Breast epithelium (tissue), 4 donors: ENCODE results near the gene COL15A1. TPM values are rescaled to one million over a fixed set of nuclear protein-coding genes. Genes with fewer than 3 reads are reported as not detected.

Experiments
- DNase-seq, 2 donors: peaks; one replicate each; pipeline ENCODE4 v3.0.0-alpha.2; 2019; ENCODE audit warnings: low spot score in 2 of 2
- H3K27ac ChIP-seq, 2 donors: fragments of 200-600 bp; sonication (generic) in 1 of 2; one replicate each; pipeline ENCODE4 v1.5.1; 2016 to 2019; ENCODE audit warnings: mild to moderate bottlenecking in 1 of 2
- H3K27me3 ChIP-seq, 2 donors: fragments of 200-600 bp; sonication (generic) in 1 of 2; one replicate each; pipeline versions ENCODE4 v1.5.1 to v1.6.0; 2017 to 2019; ENCODE audit warnings: control low read depth in 1 of 2, mild to moderate bottlenecking in 1 of 2
- H3K36me3 ChIP-seq: fragments of 200-600 bp; one replicate; pipeline ENCODE4 v1.5.1; 2019
- H3K4me1 ChIP-seq, 2 donors: fragments of 200-600 bp; sonication (generic); one replicate each; pipeline ENCODE4 v1.5.1; 2016 to 2019; ENCODE audit warnings: control low read depth in 1 of 2
- H3K4me3 ChIP-seq, 3 donors: fragments of 200-600 bp; sonication (generic); 1 replicate in 2 of 3; 2 replicates in 1 of 3; pipeline ENCODE4 v1.5.1; 2016 to 2019; ENCODE audit warnings: mild to moderate bottlenecking in 3 of 3, moderate library complexity in 2 of 3
- H3K9me3 ChIP-seq, 2 donors: fragments of 200-600 bp; sonication (generic) in 1 of 2; one replicate each; pipeline ENCODE4 v1.5.1; 2016 to 2019; ENCODE audit warnings: control low read depth in 1 of 2
- POLR2A ChIP-seq: fragments of 450-650 bp; IDR thresholded peaks from one replicate; pipeline ENCODE4 v1.6.1; 2016; ENCODE audit warnings: antibody characterized with exemption, mild to moderate bottlenecking, moderate library complexity
- POLR2AphosphoS5 ChIP-seq, 3 donors: sonication (generic); formaldehyde crosslinking; IDR thresholded peaks; one replicate each; pipeline ENCODE4 v1.6.1; 2017; ENCODE audit warnings: antibody characterized with exemption in 3 of 3
- intact Hi-C: fragments of 100-400 bp; cut with DNase I; formaldehyde crosslinking; loops from one replicate; pipeline ENCODE4 v1.15.1; 2023; ENCODE audit warnings: low total_unique reads
- total RNA-seq, 3 donors: library from RNA; depleted of rRNA; stranded (reverse); fragments of >200 nt; gene quantifications; one replicate each; pipeline ENCODE4 v1.1.0, GENCODE V29; 2016
- TF ChIP-seq, protein P1 (sequence below), 3 donors: fragments of 450-650 bp; IDR thresholded peaks; one replicate each; pipeline ENCODE4 v1.5.1; 2016 to 2017; ENCODE audit warnings: antibody characterized with exemption in 3 of 3, mild to moderate bottlenecking in 3 of 3, moderate library complexity in 3 of 3

COL15A1 gene
- total RNA-seq, 3 donors from 2014 or later = 13.9 to 47.8 (median 32.4) TPM

- H3K36me3 ChIP-seq = no peaks in the 10 kb centered on the region
- no peaks in the 10 kb centered on the region for H3K4me1 ChIP-seq
- no peak overlapping the region for H3K4me3 ChIP-seq
- H3K9me3 ChIP-seq = peaks cover 10 to 14% of the 10 kb centered on the region in 2 donors
- TF ChIP-seq, protein P1, sequence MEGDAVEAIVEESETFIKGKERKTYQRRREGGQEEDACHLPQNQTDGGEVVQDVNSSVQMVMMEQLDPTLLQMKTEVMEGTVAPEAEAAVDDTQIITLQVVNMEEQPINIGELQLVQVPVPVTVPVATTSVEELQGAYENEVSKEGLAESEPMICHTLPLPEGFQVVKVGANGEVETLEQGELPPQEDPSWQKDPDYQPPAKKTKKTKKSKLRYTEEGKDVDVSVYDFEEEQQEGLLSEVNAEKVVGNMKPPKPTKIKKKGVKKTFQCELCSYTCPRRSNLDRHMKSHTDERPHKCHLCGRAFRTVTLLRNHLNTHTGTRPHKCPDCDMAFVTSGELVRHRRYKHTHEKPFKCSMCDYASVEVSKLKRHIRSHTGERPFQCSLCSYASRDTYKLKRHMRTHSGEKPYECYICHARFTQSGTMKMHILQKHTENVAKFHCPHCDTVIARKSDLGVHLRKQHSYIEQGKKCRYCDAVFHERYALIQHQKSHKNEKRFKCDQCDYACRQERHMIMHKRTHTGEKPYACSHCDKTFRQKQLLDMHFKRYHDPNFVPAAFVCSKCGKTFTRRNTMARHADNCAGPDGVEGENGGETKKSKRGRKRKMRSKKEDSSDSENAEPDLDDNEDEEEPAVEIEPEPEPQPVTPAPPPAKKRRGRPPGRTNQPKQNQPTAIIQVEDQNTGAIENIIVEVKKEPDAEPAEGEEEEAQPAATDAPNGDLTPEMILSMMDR (IDR thresholded peaks at IDR 0.05) = no peak
- TF ChIP-seq POLR2AphosphoS5 (IDR thresholded peaks at IDR 0.05) (no peak), POLR2A (no peak)
- DNase-seq = no peak
- H3K27ac ChIP-seq = peak overlapping the region in 1 of 2 donors; percentile 48
- H3K27me3 ChIP-seq = no peaks in the 10 kb centered on the region
- intact Hi-C loops = no loop called here
Measured at GRCh38 chr9:99040251-99040900, 96.7 kb downstream of the COL15A1 start.

- H3K27ac ChIP-seq = peak overlapping the region in 1 of 2 donors; percentile 48
- DNase-seq = no peak
- H3K27me3 ChIP-seq = no peaks in the 10 kb centered on the region
- no peak overlapping the region for H3K4me3 ChIP-seq
- H3K36me3 ChIP-seq = no peaks in the 10 kb centered on the region
- intact Hi-C loops = no loop called here
- peaks cover 10 to 14% of the 10 kb centered on the region in 2 donors for H3K9me3 ChIP-seq
- no peak for TF ChIP-seq POLR2AphosphoS5 (IDR thresholded peaks at IDR 0.05)
- TF ChIP-seq POLR2A = no peak
- TF ChIP-seq, protein P1 (IDR thresholded peaks at IDR 0.05) = no peak
- no peaks in the 10 kb centered on the region for H3K4me1 ChIP-seq
Measured at GRCh38 chr9:99040911-99041582, 97.3 kb downstream of the COL15A1 start.

GRCh38 chr9:99041618-99042017, 97.9 kb downstream of the COL15A1 start:
- Histone ChIP-seq H3K27me3 (no peaks in the 10 kb centered on the region), H3K9me3 (peaks cover 10 to 14% of the 10 kb centered on the region in 2 donors), H3K4me3 (no peak overlapping the region), H3K4me1 (no peaks in the 10 kb centered on the region), H3K27ac (peak overlapping the region in 1 of 2 donors; percentile 12), H3K36me3 (no peaks in the 10 kb centered on the region)
- TF ChIP-seq POLR2AphosphoS5 (IDR thresholded peaks at IDR 0.05) = no peak
- DNase-seq = no peak
- intact Hi-C loops = no loop called here

- Histone ChIP-seq H3K36me3 (no peaks in the 10 kb centered on the region), H3K27ac (no peak overlapping the region), H3K4me3 (no peak overlapping the region), H3K27me3 (no peaks in the 10 kb centered on the region), H3K4me1 (no peaks in the 10 kb centered on the region), H3K9me3 (peaks cover 10 to 14% of the 10 kb centered on the region in 2 donors)
- DNase-seq = no peak
- intact Hi-C loops = no loop called here
- TF ChIP-seq POLR2A = no peak
- TF ChIP-seq, protein P1 (IDR thresholded peaks at IDR 0.05) = no peak
- TF ChIP-seq POLR2AphosphoS5 (IDR thresholded peaks at IDR 0.05) = no peak
Measured at GRCh38 chr9:99042620-99043019, 98.9 kb downstream of the COL15A1 start.

- intact Hi-C loops = no loop called here
- Histone ChIP-seq H3K4me3 (no peak overlapping the region), H3K27ac (no peak overlapping the region), H3K4me1 (no peaks in the 10 kb centered on the region), H3K27me3 (no peaks in the 10 kb centered on the region), H3K9me3 (peaks cover 10 to 14% of the 10 kb centered on the region in 2 donors), H3K36me3 (no peaks in the 10 kb centered on the region)
- DNase-seq = no peak
- TF ChIP-seq POLR2AphosphoS5 (IDR thresholded peaks at IDR 0.05) (no peak), POLR2A (no peak)
- TF ChIP-seq, protein P1 (IDR thresholded peaks at IDR 0.05) = no peak
Measured at GRCh38 chr9:99044827-99045226, 101.1 kb downstream of the COL15A1 start.
